Fibroblast of villous mesenchyme (primary cell): ENCODE data around the gene HIPK1. TPM values are rescaled to one million over a fixed set of nuclear protein-coding genes. Genes with fewer than 3 reads are reported as not detected.

Experiments
- DNase-seq: peaks from one replicate; pipeline ENCODE4 v3.0.0-alpha.2; 2010; ENCODE audit warnings: low read depth
- H3K4me3 ChIP-seq: 2 replicates; pipeline ENCODE4 v1.5.1; 2011; ENCODE audit warnings: low read depth, mild to moderate bottlenecking, low read length
- CTCF ChIP-seq: IDR thresholded peaks from 2 replicates; pipeline ENCODE4 v1.5.1; 2012; ENCODE audit warnings: low read depth, mild to moderate bottlenecking, low read length; ENCODE audit not compliant: insufficient read depth
- total RNA-seq: library from RNA; depleted of rRNA; stranded (reverse); fragments of >200 nt; gene quantifications from 2 replicates; pipeline ENCODE4 v1.2.3, GENCODE V29; 2012

The HIPK1 gene
- total RNA-seq, 1 donor, result 32.4 TPM

- DNase-seq, result no peak
- TF ChIP-seq CTCF, result no peak
These were observed 6.1 kb downstream of the HIPK1 start for GRCh38 chr1:113935176-113935575.

GRCh38 chr1:113935970-113936369 lies 6.8 kb downstream of the HIPK1 start:
- no peak for TF ChIP-seq CTCF
- no peak overlapping the region for H3K4me3 ChIP-seq
- DNase-seq, result no peak

More at GRCh38 chr1:113935176-113935575, 6.1 kb downstream of the HIPK1 start:
- no peak overlapping the region for H3K4me3 ChIP-seq

- H3K4me3 ChIP-seq, result no peak overlapping the region
- DNase-seq, result no peak
- no peak for TF ChIP-seq CTCF
These were observed 8.0 kb downstream of the HIPK1 start for GRCh38 chr1:113937146-113937545.

- TF ChIP-seq CTCF, result no peak
- DNase-seq, result no peak
- H3K4me3 ChIP-seq, result no peak overlapping the region
These were observed 9.1 kb downstream of the HIPK1 start for GRCh38 chr1:113938192-113938591.

GRCh38 chr1:113940365-113941244 lies 11.5 kb downstream of the HIPK1 start:
- no peak for DNase-seq
- TF ChIP-seq CTCF, result no peak
- no peak overlapping the region for H3K4me3 ChIP-seq

- no peak for DNase-seq
- no peak overlapping the region for H3K4me3 ChIP-seq
- TF ChIP-seq CTCF, result no peak
These were observed 12.1 kb downstream of the HIPK1 start for GRCh38 chr1:113941245-113941559.

- H3K4me3 ChIP-seq, result no peak overlapping the region
- DNase-seq, result no peak
- TF ChIP-seq CTCF, result no peak
These were observed 13.4 kb downstream of the HIPK1 start for GRCh38 chr1:113942527-113942926.
